ENCODE results near the gene ADAM22.
A peak's percentile ranks its signal among the peaks of the same experiment; 100 is the strongest.
"Not testable (repeated sequence)": the region's sequence is repeated elsewhere in the genome, so short reads cannot be mapped to it uniquely, and the experiment has no call there.

The ADAM22 gene

DNA sequence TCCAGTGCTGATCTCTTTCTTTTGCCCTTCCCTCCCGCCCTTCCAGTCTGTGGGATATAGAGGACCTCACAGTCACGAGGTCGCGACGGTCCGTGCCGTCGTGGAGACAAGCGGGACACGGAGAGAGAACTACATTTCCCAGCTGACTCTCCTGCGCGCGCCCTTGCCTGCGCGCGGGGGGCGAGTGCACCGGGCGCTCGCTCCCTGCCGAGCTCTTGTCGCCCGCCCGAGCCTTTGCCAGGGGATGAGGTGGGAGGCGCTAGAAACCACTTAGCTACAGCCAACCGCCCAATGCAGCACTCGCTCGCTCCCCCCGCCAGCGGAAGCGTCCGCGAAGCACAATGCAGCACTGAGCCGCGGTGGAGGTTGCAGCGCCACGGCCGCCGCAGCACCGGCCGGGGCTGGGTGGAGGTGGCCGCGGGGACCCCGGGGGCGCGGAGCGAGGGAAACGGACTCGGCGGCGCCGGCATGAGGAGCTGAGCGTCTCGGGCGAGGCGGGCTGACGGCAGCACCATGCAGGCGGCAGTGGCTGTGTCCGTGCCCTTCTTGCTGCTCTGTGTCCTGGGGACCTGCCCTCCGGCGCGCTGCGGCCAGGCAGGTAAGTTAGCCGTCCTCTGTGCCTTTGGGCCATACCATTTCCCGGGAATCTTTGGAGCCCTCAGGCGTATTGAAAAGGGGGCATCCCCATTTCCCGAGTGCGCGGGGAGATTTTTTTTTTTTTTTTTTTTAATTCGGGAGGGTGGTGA lies at the start of gene ADAM22:
Gene ADAM22 (plus strand): TSS at position 299 of the 746 bp plus-strand sequence. CDS start 215 bp downstream, at position 514.
- peak; percentile 87 for DNase-seq

- no peak for DNase-seq
Measured at GRCh38 chr7:87885018-87885417, 49.0 kb upstream of the ADAM22 start.

DNA sequence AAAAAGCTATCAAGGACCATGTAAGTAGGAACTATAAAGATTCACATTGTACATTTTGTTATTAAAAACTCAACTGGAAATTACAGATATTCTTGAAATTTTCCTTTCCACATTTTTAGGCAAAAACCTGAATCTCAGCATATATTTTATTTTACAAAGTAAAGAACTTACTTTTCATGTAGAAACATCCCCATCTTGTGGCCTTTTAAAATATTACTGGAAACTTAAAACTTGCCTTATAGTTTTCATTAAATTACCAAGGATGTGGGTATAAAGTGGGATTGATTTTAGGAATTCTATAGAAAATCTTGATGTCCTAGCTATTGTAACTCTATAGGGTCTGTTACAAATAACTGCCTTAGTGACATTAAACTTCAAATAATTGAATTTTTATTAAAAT lies 47.2 kb upstream of the ADAM22 start:
- no peak for DNase-seq

- no peak for DNase-seq
Measured at GRCh38 chr7:87895363-87895762, 38.7 kb upstream of the ADAM22 start.

- DNase-seq = no peak
Measured at GRCh38 chr7:87899255-87899654, 34.8 kb upstream of the ADAM22 start.

GRCh38 chr7:87907136-87907906 lies 26.7 kb upstream of the ADAM22 start:
- not testable (repeated sequence) for DNase-seq

- not testable (repeated sequence) for DNase-seq
Measured at GRCh38 chr7:87908814-87909213, 25.2 kb upstream of the ADAM22 start.

- no peak for DNase-seq
Measured at GRCh38 chr7:87912121-87912520, 21.9 kb upstream of the ADAM22 start.

DNA sequence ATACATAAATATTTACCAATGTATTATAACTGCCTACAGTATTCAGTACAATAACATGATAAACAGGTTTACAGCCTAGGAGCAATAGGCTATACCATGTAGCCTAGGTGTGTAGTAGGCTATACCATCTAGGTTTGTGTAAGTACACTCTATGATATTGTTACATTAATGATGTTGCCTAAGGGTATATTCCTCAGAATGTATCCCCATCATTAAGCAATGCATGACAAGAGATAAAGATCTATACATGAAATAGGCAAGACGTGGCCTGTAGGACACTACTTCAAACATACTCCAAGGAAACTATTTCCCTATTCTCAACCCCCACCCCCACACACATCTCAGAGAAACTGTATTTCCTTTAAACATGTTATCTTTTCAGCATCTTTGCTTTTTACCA lies 15.3 kb upstream of the ADAM22 start:
- no peak for DNase-seq

DNA sequence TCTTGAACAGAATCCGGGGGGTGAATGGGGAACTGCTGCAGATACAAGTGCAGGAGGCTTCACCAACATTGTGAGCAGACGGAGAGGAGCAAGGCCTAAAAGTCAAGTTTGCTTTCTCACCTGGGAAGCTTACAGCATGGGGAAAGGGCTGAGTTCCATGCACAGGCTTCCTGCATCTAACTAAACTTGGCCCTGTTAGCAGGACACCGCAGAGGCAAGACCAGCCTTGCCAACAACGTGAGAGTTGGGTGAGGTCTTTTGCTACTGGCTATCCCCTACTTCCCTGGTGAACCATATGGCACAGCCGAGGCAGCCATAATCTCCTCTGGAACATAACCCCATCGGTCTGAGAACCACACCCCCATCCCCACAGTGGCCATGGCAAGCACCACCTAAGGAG lies 14.2 kb upstream of the ADAM22 start:
- no peak for DNase-seq

DNA sequence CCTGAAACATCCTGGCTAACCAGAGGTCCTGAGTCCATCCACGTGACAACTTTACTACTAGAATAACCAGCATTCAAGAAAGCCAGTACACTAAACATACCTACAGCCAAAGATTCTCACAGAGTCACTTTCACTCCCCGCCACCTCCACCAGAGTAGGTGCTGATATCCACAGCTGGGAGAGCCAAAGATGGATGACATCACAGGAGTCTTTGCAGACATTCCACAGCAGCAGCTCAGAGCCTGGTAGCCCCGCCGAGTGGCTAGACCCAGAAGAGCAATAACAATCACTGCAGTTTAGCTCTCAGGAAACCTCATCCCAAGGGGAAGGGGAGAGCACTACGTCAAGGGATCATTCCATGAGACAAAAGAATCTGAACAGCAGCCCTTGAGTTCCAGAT lies 13.5 kb upstream of the ADAM22 start:
- no peak for DNase-seq

DNA sequence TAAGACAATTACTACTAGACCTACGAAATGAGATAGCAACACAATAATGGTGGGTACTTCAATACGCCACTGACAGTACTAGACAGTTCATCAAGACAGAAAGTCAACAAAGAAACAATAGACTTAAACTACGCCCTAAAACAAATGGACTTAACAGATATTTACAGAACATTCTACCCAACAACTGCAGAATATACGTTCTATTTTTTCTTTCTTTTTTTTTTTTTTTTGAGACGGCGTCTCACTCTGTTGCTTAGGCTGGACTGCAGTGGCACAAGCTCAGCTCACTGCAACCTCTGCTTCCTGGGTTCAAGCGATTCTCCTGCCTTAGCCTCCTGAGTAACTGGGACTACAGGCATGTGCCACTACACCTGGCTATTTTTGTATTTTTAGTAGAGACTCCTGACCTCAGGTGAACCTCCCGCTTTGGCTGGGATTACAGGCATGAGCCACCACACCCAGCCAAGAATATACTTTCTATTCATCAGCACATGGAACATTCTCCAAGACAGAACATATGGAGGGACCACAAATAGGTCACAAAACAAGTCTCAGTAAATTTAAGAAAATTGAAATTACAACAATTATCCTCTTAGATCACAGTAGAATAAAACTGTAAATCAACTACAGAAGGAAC lies 11.2 kb upstream of the ADAM22 start:
- DNase-seq = not testable (repeated sequence)

GRCh38 chr7:87926581-87927461 lies 7.2 kb upstream of the ADAM22 start:
- peak; percentile 77 for DNase-seq

GRCh38 chr7:87933605-87933952 lies 472 bp upstream of the ADAM22 start:
- DNase-seq = no peak

- peak; percentile 23 for DNase-seq
Measured at GRCh38 chr7:87934699-87935383, 790 bp downstream of the ADAM22 start.

- DNase-seq = no peak
Measured at GRCh38 chr7:87935384-87935706, 1.3 kb downstream of the ADAM22 start.

- no peak for DNase-seq
Measured at GRCh38 chr7:87941138-87941537, 7.1 kb downstream of the ADAM22 start.

- DNase-seq = no peak
Measured at GRCh38 chr7:87944547-87944946, 10.5 kb downstream of the ADAM22 start.

DNA sequence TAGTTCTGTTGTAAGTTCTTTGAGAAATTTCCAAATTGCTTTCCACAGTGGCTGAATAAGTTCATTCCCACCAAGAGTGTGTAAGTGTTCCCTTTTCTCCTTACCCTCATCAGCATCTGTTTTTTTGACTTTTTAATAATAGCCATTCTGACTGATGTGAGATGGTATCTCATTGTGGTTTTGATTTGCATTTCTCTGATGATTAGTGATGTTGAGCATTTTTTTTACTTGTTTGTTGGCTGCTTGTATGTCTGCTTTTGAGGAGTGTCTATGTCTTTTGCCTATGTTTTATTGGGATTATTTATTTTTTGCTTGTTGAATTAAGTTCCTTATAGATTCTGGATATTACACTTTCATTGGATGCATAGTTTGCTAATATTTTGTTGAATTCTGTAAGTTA lies 11.9 kb downstream of the ADAM22 start:
- DNase-seq = not testable (repeated sequence)

GRCh38 chr7:87948371-87948770 lies 14.3 kb downstream of the ADAM22 start:
- no peak for DNase-seq

DNA sequence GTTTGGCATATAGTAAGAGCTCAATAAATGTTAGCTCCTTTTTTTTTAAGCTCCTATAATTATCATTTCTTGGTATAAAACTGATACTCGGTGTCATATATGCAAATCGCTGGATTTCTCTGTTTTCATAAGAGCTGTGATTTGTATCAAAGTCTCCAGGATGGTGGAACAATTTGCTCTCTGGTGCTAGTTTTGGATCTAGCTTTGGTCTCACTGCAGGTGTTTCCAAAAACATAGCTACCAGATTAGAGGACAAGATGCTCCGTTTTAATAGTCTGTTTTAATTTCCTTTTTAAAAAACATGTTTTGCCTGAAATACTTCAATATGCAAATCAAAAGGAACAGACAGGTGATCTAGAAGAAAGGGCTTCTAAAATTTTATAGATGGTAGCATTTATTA lies 25.3 kb downstream of the ADAM22 start:
- DNase-seq = no peak

- DNase-seq = no peak
Measured at GRCh38 chr7:87960239-87960638, 26.2 kb downstream of the ADAM22 start.

Measured in T1000 (cell line).